Testis (tissue), 3 donors: ENCODE results near the gene OR51M1. TPM values are rescaled to one million over a fixed set of nuclear protein-coding genes. Genes with fewer than 3 reads are reported as not detected.

Experiments
- DNase-seq: peaks from one replicate; pipeline ENCODE4 v3.0.0-alpha.2; 2019
- H3K27ac ChIP-seq, 2 donors: fragments of 200-600 bp; sonication (generic); one replicate each; pipeline ENCODE4 v1.5.1; 2019
- H3K27me3 ChIP-seq: fragments of 200-600 bp; sonication (generic); one replicate; pipeline ENCODE4 v1.5.1; 2019
- H3K36me3 ChIP-seq: fragments of 200-600 bp; sonication (generic); one replicate; pipeline ENCODE4 v1.5.1; 2017; ENCODE audit warnings: low read depth; ENCODE audit errors: missing control alignments
- H3K4me1 ChIP-seq: fragments of 200-600 bp; sonication (generic); one replicate; pipeline ENCODE4 v1.5.1; 2019
- H3K4me3 ChIP-seq, 2 donors: fragments of 200-600 bp; sonication (generic); one replicate each; pipeline ENCODE4 v1.5.1; 2017 to 2019
- H3K9me3 ChIP-seq: fragments of 200-600 bp; sonication (generic); one replicate; pipeline ENCODE4 v1.5.1; 2017
- CTCF ChIP-seq, 3 experiments: fragments of 450-650 bp in 2 of 3; fragments of 200-600 bp in 1 of 3; sonication (generic) in 1 of 3; IDR thresholded peaks; one replicate each; pipeline ENCODE4 v1.5.1; 2016 to 2019; ENCODE audit warnings: antibody characterized with exemption in 3 of 3, mild to moderate bottlenecking in 2 of 3, moderate library complexity in 1 of 3
- POLR2A ChIP-seq: fragments of 450-650 bp; IDR thresholded peaks from one replicate; pipeline ENCODE4 v1.6.1; 2017; ENCODE audit warnings: antibody characterized with exemption, mild to moderate bottlenecking, moderate library complexity
- WGBS, 2 donors: methylation state at CpG; one replicate each; pipeline ENCODE4 v1.1.5; 2018; 5-methylcytosine and 5-hydroxymethylcytosine counted together
- intact Hi-C: fragments of 100-400 bp; cut with DNase I; formaldehyde crosslinking; loops from one replicate; pipeline ENCODE4 v1.15.1; 2023; ENCODE audit warnings: low total_unique reads
- polyA plus RNA-seq: library from polyadenylated mRNA; stranded (reverse); fragments of 350-450 nt; fragmentation: Illumina TruSeq; extraction: RNeasy Lipid Tissue Mini Kit (QIAGEN cat#74804); gene quantifications from one replicate; pipeline ENCODE4 v1.2.3, GENCODE V29; 2014; ENCODE audit warnings: low read depth, low replicate concordance; ENCODE audit not compliant: insufficient read depth
- total RNA-seq, 2 donors: library from RNA; depleted of rRNA; stranded (reverse); fragments of >200 nt; gene quantifications; one replicate each; pipeline ENCODE4 v1.2.3, GENCODE V29; 2016

Gene OR51M1
- total and polyA plus RNA-seq, 3 donors from 2014 or later: not detected

- Histone ChIP-seq H3K36me3 (no peaks in the 10 kb centered on the region), H3K27ac (no peak within 1 kb of the TSS), H3K4me1 (no peaks in the 10 kb centered on the region), H3K9me3 (no peaks in the 10 kb centered on the region), H3K4me3 (no peak within 1 kb of the TSS), H3K27me3 (no peaks in the 10 kb centered on the region)
- intact Hi-C loops: no loop called here
- no peak for DNase-seq
- no peak for TF ChIP-seq POLR2A
- TF ChIP-seq CTCF (IDR thresholded peaks at IDR 0.05): no peak
- WGBS, 2 donors: 80 to 90% methylated on average over 6 of the region's 6 CpGs
These were observed 39.9 kb upstream of the OR51M1 start, which contains the start of gene OR51B5 for GRCh38 chr11:5343474-5344335. TSS of gene OR51B5 (minus strand) at chr11:5343524. CDS start at chr11:5343524, 0 bp downstream.

- no peak for DNase-seq
- no peak for TF ChIP-seq POLR2A
- TF ChIP-seq CTCF (IDR thresholded peaks at IDR 0.05): no peak
- H3K9me3 ChIP-seq: no peaks in the 10 kb centered on the region
- intact Hi-C loops: no loop called here
- H3K4me1 ChIP-seq: no peaks in the 10 kb centered on the region
- 73 to 74% methylated on average over 3 of the region's 3 CpGs for WGBS, 2 donors
- no peaks in the 10 kb centered on the region for H3K36me3 ChIP-seq
- no peak overlapping the region for H3K4me3 ChIP-seq
- H3K27ac ChIP-seq: no peak overlapping the region
- no peaks in the 10 kb centered on the region for H3K27me3 ChIP-seq
These were observed 37.8 kb upstream of the OR51M1 start for GRCh38 chr11:5345831-5346230.

- DNase-seq: no peak
- TF ChIP-seq CTCF (IDR thresholded peaks at IDR 0.05): no peak
- TF ChIP-seq POLR2A: no peak
- Histone ChIP-seq H3K27ac (no peak overlapping the region), H3K9me3 (no peaks in the 10 kb centered on the region), H3K27me3 (no peaks in the 10 kb centered on the region), H3K4me1 (no peaks in the 10 kb centered on the region), H3K36me3 (no peaks in the 10 kb centered on the region), H3K4me3 (no peak overlapping the region)
- intact Hi-C loops: no loop called here
- WGBS, 2 donors: 42 to 44% methylated on average over 3 of the region's 3 CpGs
These were observed 34.9 kb upstream of the OR51M1 start for GRCh38 chr11:5348551-5349194.

- TF ChIP-seq CTCF (IDR thresholded peaks at IDR 0.05): no peak
- TF ChIP-seq POLR2A: no peak
These were observed 34.1 kb upstream of the OR51M1 start for GRCh38 chr11:5349550-5349949.

More at GRCh38 chr11:5349550-5349949, 34.1 kb upstream of the OR51M1 start:
- no peak for DNase-seq
- Histone ChIP-seq H3K9me3 (no peaks in the 10 kb centered on the region), H3K27ac (no peak overlapping the region), H3K4me3 (no peak overlapping the region), H3K36me3 (no peaks in the 10 kb centered on the region), H3K27me3 (no peaks in the 10 kb centered on the region), H3K4me1 (no peaks in the 10 kb centered on the region)
- intact Hi-C loops: no loop called here
- 31 to 65% methylated on average over 1 of the region's 1 CpG for WGBS, 2 donors
